Panc1 (cell line): ENCODE data around the gene CHURC1. TPM values are rescaled to one million over a fixed set of nuclear protein-coding genes. Genes with fewer than 3 reads are reported as not detected.

Experiments used
- ATAC-seq: fragments of 200-7000 bp; cut with Tn5 transposase; 2 replicates; pipeline ENCODE4 v1.9.1; 2020; ENCODE audit warnings: mild to moderate bottlenecking, moderate library complexity
- BruUV-seq: library from RNA; stranded (reverse); fragments of 400-500 nt; replicated peaks from 2 replicates; lab custom pipeline; 2021; lab: Mats Ljungman, UMichigan
- CTCF ChIA-PET: fragments of 300-600 bp; sonication (Branson Sonifier 250); formaldehyde crosslinking; loops from one replicate; lab custom pipeline; 2022; ENCODE audit warnings: antibody characterized with exemption; lab: Charles Lee
- POLR2A ChIA-PET: fragments of 300-600 bp; sonication (Branson Sonifier 250); formaldehyde crosslinking; loops from one replicate; lab custom pipeline; 2022; ENCODE audit warnings: antibody characterized with exemption; lab: Charles Lee
- DNase-seq: peaks from one replicate; pipeline ENCODE4 v3.0.0-alpha.2; 2010; ENCODE audit warnings: low read depth, low spot score
- H3K27ac ChIP-seq: 2 replicates; pipeline ENCODE4 v1.5.1; 2011; ENCODE audit warnings: mild to moderate bottlenecking, low read length, inconsistent platforms
- H3K27me3 ChIP-seq: fragments of 200-500 bp; sonication (Bioruptor generic); 2 replicates; pipeline ENCODE4 v1.6.0; 2014; ENCODE audit warnings: low read length, inconsistent platforms; ENCODE audit not compliant: control insufficient read depth, insufficient read depth
- H3K36me3 ChIP-seq: fragments of 200-500 bp; sonication (Bioruptor generic); 2 replicates; pipeline ENCODE4 v1.5.1; 2014; ENCODE audit warnings: inconsistent platforms, mild to moderate bottlenecking, low read length, moderate library complexity; ENCODE audit not compliant: control insufficient read depth, insufficient read depth
- H3K4me1 ChIP-seq: 2 replicates; pipeline ENCODE4 v1.5.1; 2011; ENCODE audit warnings: inconsistent platforms, mild to moderate bottlenecking, low read length, moderate library complexity; ENCODE audit not compliant: control insufficient read depth, insufficient read depth
- H3K4me3 ChIP-seq, 2 experiments: 2 replicates each; pipeline ENCODE4 v1.5.1; 2011 to 2012; ENCODE audit warnings: low read depth in 2 of 2, low read length in 2 of 2, mild to moderate bottlenecking in 2 of 2, inconsistent platforms in 1 of 2, moderate library complexity in 1 of 2
- H3K9me3 ChIP-seq: fragments of 200-500 bp; sonication (Bioruptor generic); 2 replicates; pipeline ENCODE4 v1.5.1; 2014; ENCODE audit warnings: low read depth, mild to moderate bottlenecking, inconsistent platforms, low read length, moderate library complexity; ENCODE audit not compliant: control insufficient read depth, insufficient read depth
- CTCF ChIP-seq: fragments of 450-650 bp; IDR thresholded peaks from 2 replicates; pipeline ENCODE4 v1.5.1; 2017; ENCODE audit warnings: mild to moderate bottlenecking
- POLR2AphosphoS5 ChIP-seq: IDR thresholded peaks from 2 replicates; pipeline ENCODE4 v1.6.1; 2012; ENCODE audit warnings: mild to moderate bottlenecking, low read depth, low read length, moderate library complexity
- SIN3A ChIP-seq: IDR thresholded peaks from 2 replicates; pipeline ENCODE4 v1.6.1; 2012; ENCODE audit warnings: low read depth, mild to moderate bottlenecking, low read length, moderate library complexity, borderline replicate concordance; ENCODE audit not compliant: insufficient read depth
- TCF7L2 ChIP-seq: IDR thresholded peaks from 2 replicates; pipeline ENCODE4 v1.6.1; 2011; ENCODE audit warnings: mild to moderate bottlenecking, low read depth, low read length, inconsistent platforms
- in situ Hi-C: cut with HindIII; loops from 2 replicates; pipeline ENCODE4 v1.10.0; 2016; ENCODE audit warnings: low sequenced_read_pairs, low pct_unique_long_range_greater_than_20kb
- intact Hi-C: fragments of 100-400 bp; cut with micrococcal nuclease; formaldehyde crosslinking; loops from one replicate; pipeline ENCODE4 v1.10.0; 2022; ENCODE audit not compliant: unreplicated experiment
- total RNA-seq: library from RNA; stranded (reverse); gene quantifications from one replicate; pipeline ENCODE4 v1.2.1, GENCODE V29; 2021; ENCODE audit not compliant: unreplicated experiment
- TF ChIP-seq, protein P1 (sequence below), 2 experiments: IDR thresholded peaks; 2 replicates each; pipeline ENCODE4 v1.6.1; 2011 to 2012; ENCODE audit warnings: low read depth in 2 of 2, control low read depth in 1 of 2, low read length in 1 of 2, mild to moderate bottlenecking in 1 of 2, moderate library complexity in 1 of 2; ENCODE audit not compliant: insufficient read depth in 1 of 2

The CHURC1 gene
- total RNA-seq, 1 experiment from 2014 or later = 55.6 TPM

GRCh38 chr14:64938972-64939816 lies 24.9 kb downstream of the CHURC1 start:
- ATAC-seq (no peak), DNase-seq (no peak)
- 0 out of 2 replicates have a peak, but pooled peaks cover 7% of the 10 kb centered on the region for H3K36me3 ChIP-seq
- no peak for TF ChIP-seq POLR2AphosphoS5
- TF ChIP-seq CTCF = no peak
- TF ChIP-seq TCF7L2 = no peak
- TF ChIP-seq, protein P1, sequence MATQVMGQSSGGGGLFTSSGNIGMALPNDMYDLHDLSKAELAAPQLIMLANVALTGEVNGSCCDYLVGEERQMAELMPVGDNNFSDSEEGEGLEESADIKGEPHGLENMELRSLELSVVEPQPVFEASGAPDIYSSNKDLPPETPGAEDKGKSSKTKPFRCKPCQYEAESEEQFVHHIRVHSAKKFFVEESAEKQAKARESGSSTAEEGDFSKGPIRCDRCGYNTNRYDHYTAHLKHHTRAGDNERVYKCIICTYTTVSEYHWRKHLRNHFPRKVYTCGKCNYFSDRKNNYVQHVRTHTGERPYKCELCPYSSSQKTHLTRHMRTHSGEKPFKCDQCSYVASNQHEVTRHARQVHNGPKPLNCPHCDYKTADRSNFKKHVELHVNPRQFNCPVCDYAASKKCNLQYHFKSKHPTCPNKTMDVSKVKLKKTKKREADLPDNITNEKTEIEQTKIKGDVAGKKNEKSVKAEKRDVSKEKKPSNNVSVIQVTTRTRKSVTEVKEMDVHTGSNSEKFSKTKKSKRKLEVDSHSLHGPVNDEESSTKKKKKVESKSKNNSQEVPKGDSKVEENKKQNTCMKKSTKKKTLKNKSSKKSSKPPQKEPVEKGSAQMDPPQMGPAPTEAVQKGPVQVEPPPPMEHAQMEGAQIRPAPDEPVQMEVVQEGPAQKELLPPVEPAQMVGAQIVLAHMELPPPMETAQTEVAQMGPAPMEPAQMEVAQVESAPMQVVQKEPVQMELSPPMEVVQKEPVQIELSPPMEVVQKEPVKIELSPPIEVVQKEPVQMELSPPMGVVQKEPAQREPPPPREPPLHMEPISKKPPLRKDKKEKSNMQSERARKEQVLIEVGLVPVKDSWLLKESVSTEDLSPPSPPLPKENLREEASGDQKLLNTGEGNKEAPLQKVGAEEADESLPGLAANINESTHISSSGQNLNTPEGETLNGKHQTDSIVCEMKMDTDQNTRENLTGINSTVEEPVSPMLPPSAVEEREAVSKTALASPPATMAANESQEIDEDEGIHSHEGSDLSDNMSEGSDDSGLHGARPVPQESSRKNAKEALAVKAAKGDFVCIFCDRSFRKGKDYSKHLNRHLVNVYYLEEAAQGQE (IDR thresholded peaks at IDR 0.05; ENCODE audit: insufficient read depth in 1 of 2, low read depth in 2 of 2, low read length in 1 of 2) = no peak
- TF ChIP-seq SIN3A = no peak
- CTCF ChIA-PET = no interaction called here
- BruUV-seq = no TSS peak
- intact Hi-C loops = no loop called here
- no peaks in the 10 kb centered on the region for H3K4me1 ChIP-seq
- no peaks in the 10 kb centered on the region for H3K27me3 ChIP-seq
- H3K9me3 ChIP-seq = no peaks in the 10 kb centered on the region
- no peak overlapping the region for H3K27ac ChIP-seq
- in situ Hi-C loops = no loop called here
- H3K4me3 ChIP-seq = no peak overlapping the region
- POLR2A ChIA-PET = no interaction called here

GRCh38 chr14:64939817-64940190 lies 25.5 kb downstream of the CHURC1 start:
- CTCF ChIA-PET = no interaction called here
- Histone ChIP-seq H3K9me3 (no peaks in the 10 kb centered on the region), H3K36me3 (0 out of 2 replicates have a peak, but pooled peaks cover 1% of the 10 kb centered on the region), H3K27ac (no peak overlapping the region), H3K4me1 (no peaks in the 10 kb centered on the region), H3K4me3 (no peak overlapping the region), H3K27me3 (no peaks in the 10 kb centered on the region)
- no TSS peak for BruUV-seq
- intact Hi-C loops = no loop called here
- DNase-seq = no peak
- TF ChIP-seq, protein P1 (IDR thresholded peaks at IDR 0.05; ENCODE audit: insufficient read depth in 1 of 2, low read depth in 2 of 2, low read length in 1 of 2) = no peak
- ATAC-seq = no peak
- in situ Hi-C loops = no loop called here
- POLR2A ChIA-PET = no interaction called here
